GM23338 (cell line): ENCODE data around the gene SSTR4. TPM values are rescaled to one million over a fixed set of nuclear protein-coding genes. Genes with fewer than 3 reads are reported as not detected.

ENCODE experiments used
- ATAC-seq: fragments of 200-7000 bp; cut with Tn5 transposase; 3 replicates; pipeline ENCODE4 v1.9.1; 2020
- DNase-seq: peaks from one replicate; pipeline ENCODE4 v3.0.0-alpha.2; 2015; ENCODE audit warnings: low spot score
- H2AFZ ChIP-seq: fragments of 200-600 bp; sonication (generic); 2 replicates; pipeline ENCODE4 v1.8.0; 2016; ENCODE audit warnings: antibody characterized with exemption, mild to moderate bottlenecking, moderate library complexity
- H3F3A ChIP-seq: fragments of 200-600 bp; sonication (generic); replicated peaks from 2 replicates; pipeline ENCODE4 v1.8.0; 2017; ENCODE audit warnings: antibody characterized with exemption, mixed run types, low read depth
- H3K27ac ChIP-seq: fragments of 200-600 bp; sonication (generic); 2 replicates; pipeline ENCODE4 v1.6.1; 2016; ENCODE audit warnings: low read depth
- H3K27me3 ChIP-seq: fragments of 200-600 bp; sonication (generic); 2 replicates; pipeline ENCODE4 v1.8.0; 2016; ENCODE audit warnings: mild to moderate bottlenecking, mixed run types, moderate library complexity; ENCODE audit not compliant: insufficient read depth
- H3K36me3 ChIP-seq: fragments of 200-600 bp; sonication (generic); 2 replicates; pipeline ENCODE4 v1.8.0; 2016; ENCODE audit warnings: mild to moderate bottlenecking; ENCODE audit not compliant: insufficient read depth
- H3K4me1 ChIP-seq: fragments of 200-600 bp; sonication (generic); 2 replicates; pipeline ENCODE4 v1.8.0; 2016; ENCODE audit warnings: mild to moderate bottlenecking, moderate library complexity; ENCODE audit not compliant: insufficient read depth
- H3K4me2 ChIP-seq: fragments of 200-600 bp; sonication (generic); 2 replicates; pipeline ENCODE4 v1.7.1; 2017; ENCODE audit warnings: mixed run types
- H3K4me3 ChIP-seq: fragments of 200-600 bp; sonication (generic); 2 replicates; pipeline ENCODE4 v1.6.1; 2016; ENCODE audit warnings: mixed run types
- H3K79me2 ChIP-seq: fragments of 200-600 bp; sonication (generic); replicated peaks from 2 replicates; pipeline ENCODE4 v1.8.0; 2017; ENCODE audit warnings: mild to moderate bottlenecking; ENCODE audit not compliant: insufficient read depth
- H3K9me2 ChIP-seq: fragments of 200-600 bp; sonication (generic); 2 replicates; pipeline ENCODE4 v1.8.0; 2017; ENCODE audit not compliant: insufficient read depth
- H4K20me1 ChIP-seq: fragments of 200-600 bp; sonication (generic); replicated peaks from 2 replicates; pipeline ENCODE4 v1.8.0; 2017; ENCODE audit warnings: mild to moderate bottlenecking; ENCODE audit not compliant: insufficient read depth
- H3K27ac Mint-ChIP-seq: 2 replicates; pipeline ENCODE4 v1.8.0; 2020; ENCODE audit warnings: inconsistent platforms, mild to moderate bottlenecking, moderate library complexity, mixed read lengths
- H3K27me3 Mint-ChIP-seq: 3 replicates; pipeline ENCODE4 v1.8.0; 2022; ENCODE audit warnings: low read depth, mild to moderate bottlenecking, moderate library complexity, mixed read lengths, inconsistent platforms; ENCODE audit not compliant: insufficient read depth, poor library complexity
- H3K36me3 Mint-ChIP-seq: 3 replicates; pipeline ENCODE4 v1.8.0; 2021; ENCODE audit warnings: low read depth, mild to moderate bottlenecking, inconsistent platforms, moderate library complexity, mixed read lengths
- H3K4me1 Mint-ChIP-seq: 3 replicates; pipeline ENCODE4 v1.8.0; 2020; ENCODE audit warnings: mild to moderate bottlenecking, inconsistent platforms, mixed read lengths
- H3K4me3 Mint-ChIP-seq: 3 replicates; pipeline ENCODE4 v1.8.0; 2021; ENCODE audit warnings: moderate library complexity, mild to moderate bottlenecking, inconsistent platforms, mixed read lengths
- H3K9me3 Mint-ChIP-seq: 3 replicates; pipeline ENCODE4 v1.8.0; 2020; ENCODE audit warnings: moderate library complexity, mild to moderate bottlenecking, inconsistent platforms, mixed read lengths
- CREB1 ChIP-seq: fragments of 250-450 bp; sonication (Bioruptor Pico); IDR thresholded peaks from 2 replicates; pipeline ENCODE4 v1.5.0; 2020; ENCODE audit warnings: low read depth, mild to moderate bottlenecking, moderate library complexity
- EZH2 ChIP-seq: fragments of 200-600 bp; sonication (generic); IDR thresholded peaks from one replicate; pipeline ENCODE4 v1.8.0; 2017; ENCODE audit warnings: antibody characterized with exemption, mild to moderate bottlenecking, low read depth; ENCODE audit not compliant: unreplicated experiment
- EZH2phosphoT487 ChIP-seq: fragments of 200-600 bp; sonication (generic); IDR thresholded peaks from one replicate; pipeline ENCODE4 v1.8.1; 2018; ENCODE audit warnings: antibody characterized with exemption; ENCODE audit not compliant: unreplicated experiment
- JUNB ChIP-seq: IDR thresholded peaks from one replicate; pipeline ENCODE4 v1.6.1; 2016; ENCODE audit warnings: antibody characterized with exemption; ENCODE audit not compliant: unreplicated experiment
- NANOG ChIP-seq: IDR thresholded peaks from 2 replicates; pipeline ENCODE4 v1.6.1; 2016; ENCODE audit warnings: antibody characterized with exemption, borderline replicate concordance
- POLR2AphosphoS5 ChIP-seq: IDR thresholded peaks from 2 replicates; pipeline ENCODE4 v1.6.1; 2016; ENCODE audit warnings: antibody characterized with exemption, low read depth
- REST ChIP-seq: IDR thresholded peaks from one replicate; pipeline ENCODE4 v1.6.1; 2018; ENCODE audit warnings: antibody characterized with exemption; ENCODE audit not compliant: unreplicated experiment
- STAT1 ChIP-seq: IDR thresholded peaks from one replicate; pipeline ENCODE4 v1.6.1; 2016; ENCODE audit warnings: antibody characterized with exemption; ENCODE audit not compliant: unreplicated experiment
- ZNF114 ChIP-seq: fragments of 250-450 bp; sonication (Bioruptor Pico); IDR thresholded peaks from 2 replicates; pipeline ENCODE4 v1.5.0; 2020; ENCODE audit warnings: mild to moderate bottlenecking, moderate library complexity
- ZNF331 ChIP-seq: fragments of 250-450 bp; sonication (Bioruptor Pico); IDR thresholded peaks from 2 replicates; pipeline ENCODE4 v1.5.0; 2020; ENCODE audit warnings: low read depth, mild to moderate bottlenecking, moderate library complexity
- ZNF462 ChIP-seq: fragments of 250-450 bp; sonication (Bioruptor Pico); IDR thresholded peaks from 2 replicates; pipeline ENCODE4 v1.5.0; 2020; ENCODE audit warnings: mild to moderate bottlenecking, moderate library complexity
- polyA plus RNA-seq: library from polyadenylated mRNA; unstranded; fragments of >200 nt; fragmentation: Nextera tagmentation; extraction: Ambion mirVana; gene quantifications from 2 replicates; pipeline ENCODE4 v1.2.1, GENCODE V29; 2016
- total RNA-seq: library from RNA; depleted of rRNA; stranded (reverse); fragments of >200 nt; shearing (Covaris generic); gene quantifications from 2 replicates; pipeline ENCODE4 v1.2.3, GENCODE V29; 2014
- TF ChIP-seq, protein P1 (sequence below), 2 experiments: fragments of 200-600 bp in 1 of 2; sonication (generic) in 1 of 2; conservative IDR thresholded peaks; 2 replicates each; pipeline versions ENCODE4 v1.5.1 to v1.6.1; 2016 to 2017; ENCODE audit warnings: antibody characterized with exemption in 2 of 2, low read depth in 2 of 2, mild to moderate bottlenecking in 2 of 2, moderate library complexity in 1 of 2
- TF ChIP-seq, protein P2 (sequence below): IDR thresholded peaks from 2 replicates; pipeline ENCODE4 v1.6.1; 2016; ENCODE audit warnings: antibody characterized with exemption

Gene SSTR4
- total and polyA plus RNA-seq, 2 experiments from 2014 or later, result not detected

DNA sequence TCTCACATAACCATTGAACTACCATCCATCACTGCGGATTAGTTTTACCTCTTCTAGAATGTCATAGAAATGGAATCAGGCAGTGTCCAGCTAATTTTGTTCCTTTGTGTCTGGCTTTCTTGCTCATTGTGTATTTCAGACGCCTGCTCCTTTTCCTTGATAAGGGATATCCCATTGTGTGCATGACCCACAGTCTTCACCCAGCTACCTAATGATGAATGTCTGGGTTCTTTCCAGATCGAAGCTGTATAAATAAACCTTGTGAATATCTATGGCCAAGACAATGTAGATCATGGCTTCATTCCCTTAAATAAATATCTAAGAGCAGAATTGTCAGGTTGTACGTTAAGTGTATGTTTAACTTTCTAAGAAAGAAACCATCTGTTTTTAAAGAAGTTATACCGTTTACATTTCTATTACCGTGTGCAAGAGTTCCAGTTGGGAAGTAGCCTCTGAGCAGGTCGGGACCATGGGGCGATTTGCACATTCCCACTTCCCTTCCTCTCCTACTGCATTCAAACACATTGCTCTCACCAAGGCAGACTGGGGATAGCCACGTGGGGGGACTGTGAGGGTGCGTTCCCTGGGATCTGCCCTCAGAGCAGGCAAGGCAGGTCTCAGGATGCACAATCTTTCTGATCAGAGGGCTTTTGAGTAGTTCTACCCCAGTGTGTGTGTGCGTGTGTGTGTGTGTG is 37.9 kb downstream of the SSTR4 start:
- Mint-ChIP-seq H3K36me3 (no peaks in the 10 kb centered on the region), H3K27me3 (peaks cover 4% of the 10 kb centered on the region), H3K27ac (no peak overlapping the region), H3K9me3 (no peaks in the 10 kb centered on the region; the same call in 2 of the 3 replicates), H3K4me3 (no peak overlapping the region), H3K4me1 (no peaks in the 10 kb centered on the region)
- no peak for TF ChIP-seq ZNF114 (CRISPR knock-in tag)
- no peak for TF ChIP-seq NANOG
- TF ChIP-seq, protein P1, sequence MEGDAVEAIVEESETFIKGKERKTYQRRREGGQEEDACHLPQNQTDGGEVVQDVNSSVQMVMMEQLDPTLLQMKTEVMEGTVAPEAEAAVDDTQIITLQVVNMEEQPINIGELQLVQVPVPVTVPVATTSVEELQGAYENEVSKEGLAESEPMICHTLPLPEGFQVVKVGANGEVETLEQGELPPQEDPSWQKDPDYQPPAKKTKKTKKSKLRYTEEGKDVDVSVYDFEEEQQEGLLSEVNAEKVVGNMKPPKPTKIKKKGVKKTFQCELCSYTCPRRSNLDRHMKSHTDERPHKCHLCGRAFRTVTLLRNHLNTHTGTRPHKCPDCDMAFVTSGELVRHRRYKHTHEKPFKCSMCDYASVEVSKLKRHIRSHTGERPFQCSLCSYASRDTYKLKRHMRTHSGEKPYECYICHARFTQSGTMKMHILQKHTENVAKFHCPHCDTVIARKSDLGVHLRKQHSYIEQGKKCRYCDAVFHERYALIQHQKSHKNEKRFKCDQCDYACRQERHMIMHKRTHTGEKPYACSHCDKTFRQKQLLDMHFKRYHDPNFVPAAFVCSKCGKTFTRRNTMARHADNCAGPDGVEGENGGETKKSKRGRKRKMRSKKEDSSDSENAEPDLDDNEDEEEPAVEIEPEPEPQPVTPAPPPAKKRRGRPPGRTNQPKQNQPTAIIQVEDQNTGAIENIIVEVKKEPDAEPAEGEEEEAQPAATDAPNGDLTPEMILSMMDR (conservative IDR thresholded peaks at IDR 0.05; ENCODE audit: low read depth in 2 of 2), result no peak
- TF ChIP-seq STAT1, result no peak
- no peak for TF ChIP-seq EZH2phosphoT487
- no peak for TF ChIP-seq ZNF462 (CRISPR knock-in tag)
- no peak for TF ChIP-seq CREB1
- no peak for TF ChIP-seq JUNB
- TF ChIP-seq EZH2, result no peak
- TF ChIP-seq POLR2AphosphoS5, result no peak
- TF ChIP-seq ZNF331 (CRISPR knock-in tag), result no peak
- no peak for TF ChIP-seq REST
- TF ChIP-seq, protein P2, sequence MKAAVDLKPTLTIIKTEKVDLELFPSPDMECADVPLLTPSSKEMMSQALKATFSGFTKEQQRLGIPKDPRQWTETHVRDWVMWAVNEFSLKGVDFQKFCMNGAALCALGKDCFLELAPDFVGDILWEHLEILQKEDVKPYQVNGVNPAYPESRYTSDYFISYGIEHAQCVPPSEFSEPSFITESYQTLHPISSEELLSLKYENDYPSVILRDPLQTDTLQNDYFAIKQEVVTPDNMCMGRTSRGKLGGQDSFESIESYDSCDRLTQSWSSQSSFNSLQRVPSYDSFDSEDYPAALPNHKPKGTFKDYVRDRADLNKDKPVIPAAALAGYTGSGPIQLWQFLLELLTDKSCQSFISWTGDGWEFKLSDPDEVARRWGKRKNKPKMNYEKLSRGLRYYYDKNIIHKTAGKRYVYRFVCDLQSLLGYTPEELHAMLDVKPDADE, result no peak
- H4K20me1 ChIP-seq, result no peaks in the 10 kb centered on the region
- no peaks in the 10 kb centered on the region for H3K36me3 ChIP-seq
- no peak overlapping the region for H3K27ac ChIP-seq
- H3K27me3 ChIP-seq, result no peaks in the 10 kb centered on the region
- H3K79me2 ChIP-seq, result no peaks in the 10 kb centered on the region
- no peak overlapping the region for H3K4me2 ChIP-seq
- ATAC-seq, result no peak
- no peaks in the 10 kb centered on the region for H3F3A ChIP-seq
- H3K4me3 ChIP-seq, result no peak overlapping the region
- no peaks in the 10 kb centered on the region for H3K9me2 ChIP-seq
- no peaks in the 10 kb centered on the region for H3K4me1 ChIP-seq
- DNase-seq, result no peak
- H2AFZ ChIP-seq, result no peak overlapping the region
